K562 (cell line): ENCODE measurements around the gene KCNB1.

Source experiments
- ATF2 ChIP-seq: sonication (generic); formaldehyde crosslinking; IDR thresholded peaks from 2 replicates; pipeline ENCODE4 v1.8.1; 2022; ENCODE audit warnings: missing genetic modification reagents
- FIP1L1 ChIP-seq: fragments of 200-400 bp; formaldehyde crosslinking; IDR thresholded peaks from 2 replicates; pipeline ENCODE4 v1.6.1; 2018; ENCODE audit warnings: mild to moderate bottlenecking, low read depth, low read length; ENCODE audit not compliant: poor library complexity, severe bottlenecking

DNA sequence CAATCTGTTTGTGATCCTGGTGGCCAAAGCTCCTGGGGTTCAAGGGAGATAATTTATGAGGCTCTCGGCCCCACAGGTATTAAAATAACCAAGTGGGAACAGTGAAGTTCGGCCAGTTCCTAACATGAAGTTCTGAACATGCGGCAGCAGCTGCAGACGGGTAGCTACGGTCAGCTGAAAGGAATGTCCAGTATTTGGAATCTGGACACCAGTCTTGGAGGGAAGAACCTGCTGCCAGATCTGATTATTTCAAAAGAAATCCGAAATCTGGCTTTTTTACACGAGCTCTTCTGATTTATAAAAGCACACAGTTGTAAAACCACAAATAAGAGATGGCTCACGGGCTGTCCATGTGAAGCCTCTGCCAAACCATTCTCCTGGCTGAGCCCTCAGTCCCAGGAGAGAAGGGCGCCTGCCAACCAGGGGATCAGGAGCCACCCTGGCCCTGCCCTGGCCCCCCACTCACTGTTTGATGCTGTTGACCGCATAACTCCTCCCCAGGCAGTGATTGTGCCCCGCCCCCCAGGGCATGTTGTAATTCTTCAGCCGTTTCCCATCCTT lies 28.2 kb upstream of the KCNB1 start:
- TF ChIP-seq FIP1L1 (no peak), ATF2 (CRISPR knock-in tag) (no peak)
